HepG2 (cell line): ENCODE measurements around the gene PA2G4. TPM values are rescaled to one million over a fixed set of nuclear protein-coding genes. Genes with fewer than 3 reads are reported as not detected.

Experiments used
- CREM ChIP-seq, 2 experiments: sonication (generic) in 1 of 2; formaldehyde crosslinking in 1 of 2; IDR thresholded peaks; 2 replicates each; pipeline versions ENCODE4 v1.4.0 to v1.6.1; 2016 to 2020; ENCODE audit warnings: antibody characterized with exemption in 1 of 2, mild to moderate bottlenecking in 1 of 2, missing genetic modification reagents in 1 of 2
- DRAP1 ChIP-seq: IDR thresholded peaks from 2 replicates; pipeline ENCODE4 v1.6.1; 2016; ENCODE audit warnings: missing genetic modification reagents, missing compliant biosample characterization
- FOXJ3 ChIP-seq: sonication (generic); formaldehyde crosslinking; IDR thresholded peaks from 2 replicates; pipeline ENCODE4 v1.4.0; 2020; ENCODE audit warnings: missing genetic modification reagents, mild to moderate bottlenecking, borderline replicate concordance
- FOXP1 ChIP-seq, 2 experiments: fragments of 450-650 bp in 1 of 2; IDR thresholded peaks; 2 replicates each; pipeline ENCODE4 v1.6.1; 2017 to 2018; ENCODE audit warnings: antibody characterized with exemption in 1 of 2
- HNF4A ChIP-seq: sonication (generic); formaldehyde crosslinking; IDR thresholded peaks from 2 replicates; pipeline ENCODE4 v1.4.0; 2020; ENCODE audit warnings: missing genetic modification reagents
- RAD21 ChIP-seq: fragments of 450-650 bp; formaldehyde crosslinking; IDR thresholded peaks from 2 replicates; pipeline ENCODE4 v1.5.0; 2020; ENCODE audit warnings: mild to moderate bottlenecking
- RXRA ChIP-seq: sonication (generic); formaldehyde crosslinking; IDR thresholded peaks from 2 replicates; pipeline ENCODE4 v1.5.1; 2020; ENCODE audit warnings: missing genetic modification reagents
- SKIL ChIP-seq: sonication (generic); formaldehyde crosslinking; IDR thresholded peaks from 2 replicates; pipeline ENCODE4 v1.8.0; 2022; ENCODE audit warnings: missing genetic modification reagents, mild to moderate bottlenecking, moderate library complexity, borderline replicate concordance
- SRSF1 ChIP-seq: fragments of 200-400 bp; formaldehyde crosslinking; optimal IDR thresholded peaks from 2 replicates; pipeline ENCODE3; 2017; ENCODE audit warnings: mild to moderate bottlenecking, low read depth, low read length, moderate library complexity
- ZBTB21 ChIP-seq: sonication (generic); formaldehyde crosslinking; IDR thresholded peaks from 2 replicates; pipeline ENCODE4 v1.4.0; 2020; ENCODE audit warnings: missing genetic modification reagents
- ZNF687 ChIP-seq: sonication (generic); formaldehyde crosslinking; IDR thresholded peaks from 2 replicates; pipeline ENCODE4 v1.5.1; 2020; ENCODE audit warnings: mild to moderate bottlenecking, missing genetic modification reagents, moderate library complexity
- ZNF691 ChIP-seq: sonication (generic); formaldehyde crosslinking; IDR thresholded peaks from 2 replicates; pipeline ENCODE4 v1.4.0; 2020; ENCODE audit warnings: missing genetic modification reagents, low read depth, mild to moderate bottlenecking, borderline replicate concordance
- polyA plus RNA-seq, 8 experiments: library from polyadenylated mRNA; depleted of rRNA in 3 of 8; stranded (reverse) in 7 of 8; unstranded in 1 of 8; fragments of >200 nt; fragmentation: Illumina TruSeq in 4 of 8; extraction: Trizol in 4 of 8; gene quantifications; 2 replicates each; pipeline versions ENCODE4 v1.2.1 to v1.2.3, GENCODE V29; 2011 to 2016; ENCODE audit warnings: low read depth in 4 of 8, missing spikeins in 1 of 8, mixed read lengths in 1 of 8; ENCODE audit not compliant: insufficient read depth in 1 of 8
- total RNA-seq, 5 experiments: library from RNA; depleted of rRNA; stranded (reverse); fragments of >200 nt; fragmentation: Illumina TruSeq; extraction: Trizol; gene quantifications; 2 replicates each; pipeline ENCODE4 v1.2.3, GENCODE V29; 2016; ENCODE audit warnings: low read depth in 1 of 5
- TF ChIP-seq, protein P1 (sequence below): sonication (generic); formaldehyde crosslinking; IDR thresholded peaks from 2 replicates; pipeline ENCODE4 v1.4.0; 2020; ENCODE audit warnings: missing genetic modification reagents
- TF ChIP-seq, protein P2 (sequence below): sonication (generic); formaldehyde crosslinking; IDR thresholded peaks from 2 replicates; pipeline ENCODE4 v1.4.0; 2020; ENCODE audit warnings: missing genetic modification reagents, borderline replicate concordance

PA2G4 gene
- total and polyA plus RNA-seq, 2 of the 13 experiments (the other 11 are each of a cell fraction or from before 2014, with no cell fraction given): 147 to 240 TPM

- TF ChIP-seq FOXJ3 (CRISPR knock-in tag) (no peak), ZNF687 (CRISPR knock-in tag) (0 out of 2 replicates have a peak, but pooled peaks have one; percentile 22), SRSF1 (peak; percentile 74), RXRA (CRISPR knock-in tag) (peak; percentile 52; the same call in 1 of the 2 replicates), ZBTB21 (no peak), HNF4A (peak; percentile 34; the same call in 1 of the 2 replicates), RAD21 (CRISPR knock-in tag) (no peak), DRAP1 (no peak), ZNF691 (CRISPR knock-in tag) (no peak), SKIL (CRISPR knock-in tag) (no peak), FOXP1 (IDR thresholded peaks at IDR 0.05) (no peak), FOXP1 (CRISPR knock-in tag; IDR thresholded peaks at IDR 0.05) (0 out of 2 replicates have a peak, but pooled peaks have one; percentile 19), CREM (IDR thresholded peaks at IDR 0.05) (no peak; the same call in 1 of the 2 replicates), CREM (CRISPR knock-in tag; IDR thresholded peaks at IDR 0.05) (no peak)
- TF ChIP-seq, protein P1, sequence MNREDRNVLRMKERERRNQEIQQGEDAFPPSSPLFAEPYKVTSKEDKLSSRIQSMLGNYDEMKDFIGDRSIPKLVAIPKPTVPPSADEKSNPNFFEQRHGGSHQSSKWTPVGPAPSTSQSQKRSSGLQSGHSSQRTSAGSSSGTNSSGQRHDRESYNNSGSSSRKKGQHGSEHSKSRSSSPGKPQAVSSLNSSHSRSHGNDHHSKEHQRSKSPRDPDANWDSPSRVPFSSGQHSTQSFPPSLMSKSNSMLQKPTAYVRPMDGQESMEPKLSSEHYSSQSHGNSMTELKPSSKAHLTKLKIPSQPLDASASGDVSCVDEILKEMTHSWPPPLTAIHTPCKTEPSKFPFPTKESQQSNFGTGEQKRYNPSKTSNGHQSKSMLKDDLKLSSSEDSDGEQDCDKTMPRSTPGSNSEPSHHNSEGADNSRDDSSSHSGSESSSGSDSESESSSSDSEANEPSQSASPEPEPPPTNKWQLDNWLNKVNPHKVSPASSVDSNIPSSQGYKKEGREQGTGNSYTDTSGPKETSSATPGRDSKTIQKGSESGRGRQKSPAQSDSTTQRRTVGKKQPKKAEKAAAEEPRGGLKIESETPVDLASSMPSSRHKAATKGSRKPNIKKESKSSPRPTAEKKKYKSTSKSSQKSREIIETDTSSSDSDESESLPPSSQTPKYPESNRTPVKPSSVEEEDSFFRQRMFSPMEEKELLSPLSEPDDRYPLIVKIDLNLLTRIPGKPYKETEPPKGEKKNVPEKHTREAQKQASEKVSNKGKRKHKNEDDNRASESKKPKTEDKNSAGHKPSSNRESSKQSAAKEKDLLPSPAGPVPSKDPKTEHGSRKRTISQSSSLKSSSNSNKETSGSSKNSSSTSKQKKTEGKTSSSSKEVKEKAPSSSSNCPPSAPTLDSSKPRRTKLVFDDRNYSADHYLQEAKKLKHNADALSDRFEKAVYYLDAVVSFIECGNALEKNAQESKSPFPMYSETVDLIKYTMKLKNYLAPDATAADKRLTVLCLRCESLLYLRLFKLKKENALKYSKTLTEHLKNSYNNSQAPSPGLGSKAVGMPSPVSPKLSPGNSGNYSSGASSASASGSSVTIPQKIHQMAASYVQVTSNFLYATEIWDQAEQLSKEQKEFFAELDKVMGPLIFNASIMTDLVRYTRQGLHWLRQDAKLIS (CRISPR knock-in tag): no peak
- TF ChIP-seq, protein P2, sequence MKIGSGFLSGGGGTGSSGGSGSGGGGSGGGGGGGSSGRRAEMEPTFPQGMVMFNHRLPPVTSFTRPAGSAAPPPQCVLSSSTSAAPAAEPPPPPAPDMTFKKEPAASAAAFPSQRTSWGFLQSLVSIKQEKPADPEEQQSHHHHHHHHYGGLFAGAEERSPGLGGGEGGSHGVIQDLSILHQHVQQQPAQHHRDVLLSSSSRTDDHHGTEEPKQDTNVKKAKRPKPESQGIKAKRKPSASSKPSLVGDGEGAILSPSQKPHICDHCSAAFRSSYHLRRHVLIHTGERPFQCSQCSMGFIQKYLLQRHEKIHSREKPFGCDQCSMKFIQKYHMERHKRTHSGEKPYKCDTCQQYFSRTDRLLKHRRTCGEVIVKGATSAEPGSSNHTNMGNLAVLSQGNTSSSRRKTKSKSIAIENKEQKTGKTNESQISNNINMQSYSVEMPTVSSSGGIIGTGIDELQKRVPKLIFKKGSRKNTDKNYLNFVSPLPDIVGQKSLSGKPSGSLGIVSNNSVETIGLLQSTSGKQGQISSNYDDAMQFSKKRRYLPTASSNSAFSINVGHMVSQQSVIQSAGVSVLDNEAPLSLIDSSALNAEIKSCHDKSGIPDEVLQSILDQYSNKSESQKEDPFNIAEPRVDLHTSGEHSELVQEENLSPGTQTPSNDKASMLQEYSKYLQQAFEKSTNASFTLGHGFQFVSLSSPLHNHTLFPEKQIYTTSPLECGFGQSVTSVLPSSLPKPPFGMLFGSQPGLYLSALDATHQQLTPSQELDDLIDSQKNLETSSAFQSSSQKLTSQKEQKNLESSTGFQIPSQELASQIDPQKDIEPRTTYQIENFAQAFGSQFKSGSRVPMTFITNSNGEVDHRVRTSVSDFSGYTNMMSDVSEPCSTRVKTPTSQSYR (CRISPR knock-in tag): peak; percentile 8; the same call in 1 of the 2 replicates
Observed at GRCh38 chr12:56082967-56083366, 21.4 kb upstream of the PA2G4 start (continued).
